ENCODE measurements around the gene BCOR.

The BCOR gene

GRCh38 chrX:40003428-40004245, 94.1 kb downstream of the BCOR start:
- no peak for DNase-seq (ENCODE audit: low read depth in 2 of 2)

DNA sequence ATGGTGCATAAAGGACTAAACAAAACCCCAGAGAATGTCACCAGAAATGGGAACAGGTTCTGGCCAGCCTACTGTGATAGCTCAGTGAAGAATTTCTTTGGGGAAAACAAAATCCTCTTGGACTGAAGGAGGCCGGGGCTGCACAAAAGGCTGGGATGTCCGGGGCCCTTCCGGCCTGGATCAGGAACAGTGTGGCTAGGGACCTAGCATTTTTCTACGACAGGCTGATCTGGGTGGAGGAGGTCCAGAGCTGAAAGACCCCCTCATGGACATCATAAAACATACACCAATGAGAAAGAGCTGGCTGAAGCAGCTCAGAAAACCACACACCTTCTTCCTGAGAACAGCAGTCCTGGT, 94.7 kb downstream of the BCOR start:
- DNase-seq (ENCODE audit: low read depth in 2 of 2): no peak
